ENCODE data around the gene PTGER3. TPM values are rescaled to one million over a fixed set of nuclear protein-coding genes. Genes with fewer than 3 reads are reported as not detected.

The PTGER3 gene
- total RNA-seq, 4 donors from 2014 or later: 79.5 to 143 (median 88.6) TPM

DNA sequence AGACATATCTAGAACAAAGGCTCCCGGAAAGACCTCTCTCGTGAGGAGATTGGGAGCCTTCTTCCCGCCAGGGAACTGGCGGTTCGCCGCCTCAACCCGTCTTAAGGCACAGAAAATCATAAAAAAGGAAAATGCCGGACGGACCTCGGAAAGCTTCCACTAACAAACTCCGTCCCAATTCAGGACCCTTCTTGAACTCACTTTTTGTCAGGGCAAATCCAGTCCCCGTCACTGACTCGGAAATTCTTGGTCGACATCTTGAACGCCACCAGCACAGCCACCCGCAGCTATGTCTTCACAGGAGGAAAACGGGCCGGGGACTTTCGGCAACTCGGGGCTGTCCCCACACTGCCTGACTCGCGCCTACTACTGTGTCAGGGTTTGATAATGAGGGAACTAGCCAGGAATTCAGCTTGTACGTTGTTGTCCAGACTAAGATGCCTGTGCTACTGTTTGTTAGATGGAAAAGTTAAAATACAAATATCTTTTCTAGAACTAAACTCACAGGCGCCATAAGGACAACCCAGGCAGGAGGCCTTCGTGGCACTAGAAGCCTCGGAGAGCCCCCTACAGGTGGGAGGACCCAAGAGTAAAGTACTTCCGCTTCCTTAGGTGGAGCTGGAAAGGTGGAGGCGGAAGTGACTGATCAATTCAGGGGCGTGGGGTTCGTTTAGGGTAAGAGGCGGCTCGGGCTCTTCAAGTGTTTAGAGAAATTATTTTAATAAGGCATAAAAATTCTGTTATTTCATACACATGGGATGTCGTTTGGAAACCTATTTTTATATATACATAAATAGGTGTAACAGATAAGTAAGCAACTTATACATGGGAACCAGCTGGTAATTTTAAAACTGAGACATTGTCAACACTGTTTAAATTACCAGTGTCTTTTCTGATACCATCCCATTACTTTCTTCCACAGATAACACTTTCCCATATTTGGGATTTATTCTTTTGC lies 33.4 kb upstream of the PTGER3 start, which contains the start of gene ZRANB2:
Gene ZRANB2, minus strand, starts transcription at position 297 of the 958 bp plus-strand sequence. Its CDS starts 40 bp downstream, at position 257.
- intact Hi-C loops (cut with DNase I; ENCODE audit: low total_unique reads): no loop called here
- 1% methylated on average over 33 of the region's 33 CpGs for WGBS, 2 donors
- peak within 1 kb of the TSS; percentile 75 for H3K4me3 ChIP-seq (ENCODE audit: low read depth, poor library complexity, severe bottlenecking)
- TF ChIP-seq, protein P1, sequence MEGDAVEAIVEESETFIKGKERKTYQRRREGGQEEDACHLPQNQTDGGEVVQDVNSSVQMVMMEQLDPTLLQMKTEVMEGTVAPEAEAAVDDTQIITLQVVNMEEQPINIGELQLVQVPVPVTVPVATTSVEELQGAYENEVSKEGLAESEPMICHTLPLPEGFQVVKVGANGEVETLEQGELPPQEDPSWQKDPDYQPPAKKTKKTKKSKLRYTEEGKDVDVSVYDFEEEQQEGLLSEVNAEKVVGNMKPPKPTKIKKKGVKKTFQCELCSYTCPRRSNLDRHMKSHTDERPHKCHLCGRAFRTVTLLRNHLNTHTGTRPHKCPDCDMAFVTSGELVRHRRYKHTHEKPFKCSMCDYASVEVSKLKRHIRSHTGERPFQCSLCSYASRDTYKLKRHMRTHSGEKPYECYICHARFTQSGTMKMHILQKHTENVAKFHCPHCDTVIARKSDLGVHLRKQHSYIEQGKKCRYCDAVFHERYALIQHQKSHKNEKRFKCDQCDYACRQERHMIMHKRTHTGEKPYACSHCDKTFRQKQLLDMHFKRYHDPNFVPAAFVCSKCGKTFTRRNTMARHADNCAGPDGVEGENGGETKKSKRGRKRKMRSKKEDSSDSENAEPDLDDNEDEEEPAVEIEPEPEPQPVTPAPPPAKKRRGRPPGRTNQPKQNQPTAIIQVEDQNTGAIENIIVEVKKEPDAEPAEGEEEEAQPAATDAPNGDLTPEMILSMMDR (IDR thresholded peaks at IDR 0.05): no peak
- TF ChIP-seq POLR2A (IDR thresholded peaks at IDR 0.05): no peak
- peak; percentile 90 to 97 for DNase-seq (ENCODE audit: low spot score in 2 of 2)

DNA sequence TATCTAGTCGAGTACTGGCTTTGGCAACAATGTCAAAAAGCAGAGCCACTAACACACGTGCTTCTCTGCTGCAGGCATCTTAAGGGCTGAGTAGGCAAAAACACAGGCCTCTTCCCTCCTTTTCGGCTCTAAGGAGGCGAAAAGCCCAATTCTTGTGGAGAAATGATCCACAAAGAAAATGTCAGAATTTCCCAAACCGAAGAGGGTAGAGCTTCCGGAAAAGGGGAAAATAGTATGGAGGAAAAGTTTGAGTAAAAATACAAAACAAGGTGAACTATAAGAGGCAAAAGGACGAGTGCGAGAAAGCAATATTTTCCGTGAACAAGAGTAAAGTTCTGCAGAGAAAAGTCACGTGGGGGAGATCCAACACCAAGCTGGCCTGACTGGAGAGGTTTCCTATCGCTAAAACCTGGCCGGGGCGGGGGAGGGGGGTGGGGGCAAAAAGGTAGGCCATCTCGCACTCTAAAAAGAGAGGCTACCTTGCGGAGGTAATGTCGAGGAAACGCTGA lies 32.7 kb upstream of the PTGER3 start:
- no peak for TF ChIP-seq POLR2A (IDR thresholded peaks at IDR 0.05)
- TF ChIP-seq, protein P1 (IDR thresholded peaks at IDR 0.05): no peak
- intact Hi-C loops (cut with DNase I; ENCODE audit: low total_unique reads): no loop called here
- H3K4me3 ChIP-seq (ENCODE audit: low read depth, poor library complexity, severe bottlenecking): peak overlapping the region; percentile 75
- 0 to 1% methylated on average over 17 of the region's 17 CpGs for WGBS, 2 donors
- peak in 1 of 2 donors; percentile 16 for DNase-seq (ENCODE audit: low spot score in 2 of 2)

DNA sequence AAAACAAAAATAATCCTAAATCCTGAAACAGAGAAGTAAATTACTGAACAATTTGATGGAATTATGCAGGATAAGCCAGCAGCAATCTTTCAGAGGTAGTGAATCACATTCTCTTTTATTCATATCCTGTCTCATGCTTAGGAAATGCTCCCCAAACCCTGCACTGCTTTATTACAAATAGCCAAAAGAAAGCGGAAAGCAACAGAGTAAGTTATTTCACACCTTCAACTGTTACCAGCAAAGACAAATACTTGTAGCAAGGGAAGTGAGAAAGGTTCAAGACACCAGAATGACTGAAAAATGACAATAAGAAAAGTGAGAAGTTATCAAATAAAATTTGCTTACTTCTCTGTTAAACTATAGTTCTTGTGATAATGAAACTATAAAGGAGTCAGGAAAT lies 27.1 kb upstream of the PTGER3 start:
- 92 to 95% methylated on average over 1 of the region's 1 CpG for WGBS, 2 donors
- DNase-seq (ENCODE audit: low spot score in 2 of 2): no peak
- TF ChIP-seq, protein P1 (IDR thresholded peaks at IDR 0.05): no peak
- TF ChIP-seq POLR2A (IDR thresholded peaks at IDR 0.05): no peak
- intact Hi-C loops (cut with DNase I; ENCODE audit: low total_unique reads): no loop called here
- no peak overlapping the region for H3K4me3 ChIP-seq (ENCODE audit: low read depth, poor library complexity, severe bottlenecking)

DNA sequence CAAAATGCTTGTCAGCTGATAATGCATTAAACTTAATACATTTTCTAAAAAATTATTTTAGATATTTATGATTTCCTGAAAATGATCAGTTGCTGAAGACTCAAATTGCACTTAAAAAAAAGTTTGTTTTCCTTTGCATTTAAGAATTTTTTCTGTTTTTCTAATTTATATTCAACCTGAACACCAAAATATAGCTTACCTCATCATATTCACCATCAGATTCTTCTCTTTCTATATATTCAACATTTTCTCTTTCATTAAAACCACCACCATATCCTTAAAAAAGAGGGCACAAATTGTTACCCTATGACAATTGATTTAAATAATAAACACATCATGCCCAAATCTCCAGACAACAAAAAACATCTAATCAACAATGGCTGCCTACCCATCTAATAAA lies 24.7 kb upstream of the PTGER3 start:
- intact Hi-C loops (cut with DNase I; ENCODE audit: low total_unique reads): no loop called here
- DNase-seq (ENCODE audit: low spot score in 2 of 2): no peak
- no peak for TF ChIP-seq POLR2A (IDR thresholded peaks at IDR 0.05)
- TF ChIP-seq, protein P1 (IDR thresholded peaks at IDR 0.05): no peak
- no peak overlapping the region for H3K4me3 ChIP-seq (ENCODE audit: low read depth, poor library complexity, severe bottlenecking)

DNA sequence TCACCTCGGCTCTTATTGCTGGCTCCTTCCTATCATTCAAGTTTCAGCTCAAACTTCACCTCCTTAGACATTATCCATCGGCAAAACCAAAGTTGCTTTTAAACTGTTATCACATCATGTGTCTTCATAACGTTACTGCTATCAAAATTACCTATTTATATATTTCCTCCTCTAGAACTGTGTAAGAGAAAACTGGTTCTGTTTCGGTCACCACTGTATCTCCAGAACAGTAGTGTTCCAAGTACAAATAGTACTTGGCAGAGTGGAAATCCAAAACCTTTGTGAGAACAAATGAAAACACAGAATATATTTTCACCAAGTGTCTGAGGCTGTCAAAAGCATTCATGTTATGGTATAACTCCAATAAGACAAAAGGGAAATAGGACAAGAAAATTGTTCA lies 24.1 kb upstream of the PTGER3 start:
- DNase-seq (ENCODE audit: low spot score in 2 of 2): no peak
- H3K4me3 ChIP-seq (ENCODE audit: low read depth, poor library complexity, severe bottlenecking): no peak overlapping the region
- intact Hi-C loops (cut with DNase I; ENCODE audit: low total_unique reads): no loop called here
- TF ChIP-seq, protein P1 (IDR thresholded peaks at IDR 0.05): no peak
- no peak for TF ChIP-seq POLR2A (IDR thresholded peaks at IDR 0.05)
- 89% methylated on average over 4 of the region's 4 CpGs for WGBS, 2 donors
